NCI-H748 (cell line): Measurements from ENCODE around the gene CPA5.

Experiments used
- DNase-seq: peaks from one replicate; lab custom pipeline; 2025; ENCODE audit not compliant: unreplicated experiment; lab: John Stamatoyannopoulos, UW

Gene CPA5

GRCh38 chr7:130332259-130333053, 12.2 kb upstream of the CPA5 start:
- no peak for DNase-seq

GRCh38 chr7:130333832-130334231, 10.8 kb upstream of the CPA5 start:
- DNase-seq: no peak

GRCh38 chr7:130334274-130334673, 10.3 kb upstream of the CPA5 start:
- no peak for DNase-seq

GRCh38 chr7:130337410-130337971, 7.1 kb upstream of the CPA5 start:
- no peak for DNase-seq

- no peak for DNase-seq
Measured at GRCh38 chr7:130338233-130338632, 6.4 kb upstream of the CPA5 start.

GRCh38 chr7:130341882-130342281, 2.7 kb upstream of the CPA5 start:
- no peak for DNase-seq

- no peak for DNase-seq
Measured at GRCh38 chr7:130342701-130343380, 1.8 kb upstream of the CPA5 start.

GRCh38 chr7:130345136-130345535, 520 bp downstream of the CPA5 start:
- DNase-seq: peak; percentile 99

- no peak for DNase-seq
Measured at GRCh38 chr7:130345725-130346124, 1.1 kb downstream of the CPA5 start.

- DNase-seq: no peak
Measured at GRCh38 chr7:130346177-130346905, 1.7 kb downstream of the CPA5 start.

- DNase-seq: no peak
Measured at GRCh38 chr7:130346941-130347340, 2.3 kb downstream of the CPA5 start.

- peak; percentile 71 for DNase-seq
Measured at GRCh38 chr7:130349911-130350782, 5.5 kb downstream of the CPA5 start.

GRCh38 chr7:130350945-130351790, 6.6 kb downstream of the CPA5 start:
- DNase-seq: peak; percentile 91

- no peak for DNase-seq
Measured at GRCh38 chr7:130351791-130352090, 7.1 kb downstream of the CPA5 start.

GRCh38 chr7:130352194-130353074, 7.8 kb downstream of the CPA5 start:
- peak; percentile 99 for DNase-seq

- peak; percentile 62 for DNase-seq
Measured at GRCh38 chr7:130353196-130353595, 8.6 kb downstream of the CPA5 start.

- DNase-seq: no peak
Measured at GRCh38 chr7:130356121-130356875, 11.7 kb downstream of the CPA5 start.
